HFFc6 (cell line): ENCODE results near the gene ENTREP1. TPM values are rescaled to one million over a fixed set of nuclear protein-coding genes. Genes with fewer than 3 reads are reported as not detected.

Experiments
- DNase-seq: peaks from one replicate; pipeline ENCODE4 v3.0.0-alpha.2; 2018
- H3K27ac Mint-ChIP-seq: 2 replicates; pipeline ENCODE4 v1.8.0; 2020; ENCODE audit warnings: mild to moderate bottlenecking, mixed read lengths
- H3K27me3 Mint-ChIP-seq: 2 replicates; pipeline ENCODE4 v1.8.0; 2021; ENCODE audit warnings: mild to moderate bottlenecking, moderate library complexity, mixed read lengths; ENCODE audit not compliant: insufficient read depth
- H3K36me3 Mint-ChIP-seq: 2 replicates; pipeline ENCODE4 v1.8.0; 2021; ENCODE audit warnings: low read depth, mixed read lengths
- H3K4me1 Mint-ChIP-seq: 2 replicates; pipeline ENCODE4 v1.8.0; 2020; ENCODE audit warnings: low read depth, mixed read lengths
- H3K4me3 Mint-ChIP-seq: 2 replicates; pipeline ENCODE4 v1.8.0; 2020; ENCODE audit warnings: mild to moderate bottlenecking, moderate library complexity, mixed read lengths
- H3K9me3 Mint-ChIP-seq: 2 replicates; pipeline ENCODE4 v1.8.0; 2020; ENCODE audit warnings: mild to moderate bottlenecking, mixed read lengths
- CTCF ChIP-seq: fragments of 200-600 bp; sonication (generic); IDR thresholded peaks from 2 replicates; pipeline ENCODE4 v1.5.0; 2021; ENCODE audit warnings: antibody characterized with exemption, mild to moderate bottlenecking
- total RNA-seq, 6 experiments: library from RNA; stranded (reverse); fragmentation: NEBNext Ultra II Directional; extraction: Animal tissue kit (Norgen Biotek cat#: 25700); gene quantifications; 2 replicates in 1 of 6; 3 replicates in 5 of 6; pipeline ENCODE4 v1.2.3, GENCODE V29; 2021

ENTREP1 gene
- total RNA-seq, 6 experiments from 2014 or later = 0.09 TPM; not detected in 5

DNA sequence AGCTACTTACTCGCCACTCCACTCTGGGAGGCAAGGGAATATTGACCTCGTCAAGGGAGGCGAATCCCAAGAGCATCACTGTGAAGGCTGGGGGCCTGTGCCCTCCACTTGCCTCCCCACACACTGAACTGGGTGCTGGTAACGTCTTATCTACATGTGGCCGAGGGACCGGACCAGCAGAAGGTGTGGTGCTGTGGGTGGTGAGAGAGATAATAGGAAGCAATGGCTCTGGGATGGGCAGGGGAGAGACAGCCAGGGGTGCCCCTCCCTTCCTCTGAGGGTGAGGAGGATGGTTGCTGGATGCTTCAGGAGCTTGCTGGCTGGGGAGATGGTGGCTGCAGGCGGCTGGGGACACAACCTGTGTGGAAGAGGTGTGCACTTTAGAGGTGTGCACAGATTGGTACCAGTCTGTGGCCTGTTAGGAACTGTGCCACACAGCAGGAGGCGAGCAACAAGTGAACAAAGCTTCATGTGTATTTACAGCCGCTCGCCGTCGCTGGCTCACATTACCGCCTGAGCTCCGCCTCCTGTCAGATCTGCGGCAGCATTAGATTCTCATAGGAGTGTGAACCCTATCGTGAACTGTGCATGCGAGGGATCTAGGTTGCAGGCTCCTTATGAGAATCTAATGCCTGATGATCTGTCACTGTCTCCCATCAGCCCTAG, 100.3 kb downstream of the ENTREP1 start:
- peaks cover 4% of the 10 kb centered on the region; the same call in 1 of the 2 replicates for H3K36me3 Mint-ChIP-seq
- peaks cover 8% of the 10 kb centered on the region for H3K27me3 Mint-ChIP-seq
- peaks cover 16% of the 10 kb centered on the region for H3K4me1 Mint-ChIP-seq
- TF ChIP-seq CTCF = no peak
- H3K4me3 Mint-ChIP-seq = no peak overlapping the region
- no peaks in the 10 kb centered on the region for H3K9me3 Mint-ChIP-seq
- H3K27ac Mint-ChIP-seq = no peak overlapping the region
- DNase-seq = no peak

GRCh38 chr9:69427286-69427685, 102.3 kb downstream of the ENTREP1 start:
- no peaks in the 10 kb centered on the region for H3K9me3 Mint-ChIP-seq
- peaks cover 20% of the 10 kb centered on the region for H3K36me3 Mint-ChIP-seq
- no peak for DNase-seq
- peaks cover 2% of the 10 kb centered on the region for H3K27me3 Mint-ChIP-seq
- peaks cover 13% of the 10 kb centered on the region for H3K4me1 Mint-ChIP-seq
- TF ChIP-seq CTCF = no peak
- no peak overlapping the region for H3K27ac Mint-ChIP-seq
- H3K4me3 Mint-ChIP-seq = no peak overlapping the region

- no peaks in the 10 kb centered on the region for H3K9me3 Mint-ChIP-seq
- H3K27me3 Mint-ChIP-seq = peaks cover 2% of the 10 kb centered on the region
- H3K36me3 Mint-ChIP-seq = peaks cover 20% of the 10 kb centered on the region
- TF ChIP-seq CTCF = no peak
- H3K4me1 Mint-ChIP-seq = peaks cover 17% of the 10 kb centered on the region
- no peak for DNase-seq
- H3K27ac Mint-ChIP-seq = no peak overlapping the region
- no peak overlapping the region for H3K4me3 Mint-ChIP-seq
Measured at GRCh38 chr9:69428017-69428785, 103.2 kb downstream of the ENTREP1 start.

DNA sequence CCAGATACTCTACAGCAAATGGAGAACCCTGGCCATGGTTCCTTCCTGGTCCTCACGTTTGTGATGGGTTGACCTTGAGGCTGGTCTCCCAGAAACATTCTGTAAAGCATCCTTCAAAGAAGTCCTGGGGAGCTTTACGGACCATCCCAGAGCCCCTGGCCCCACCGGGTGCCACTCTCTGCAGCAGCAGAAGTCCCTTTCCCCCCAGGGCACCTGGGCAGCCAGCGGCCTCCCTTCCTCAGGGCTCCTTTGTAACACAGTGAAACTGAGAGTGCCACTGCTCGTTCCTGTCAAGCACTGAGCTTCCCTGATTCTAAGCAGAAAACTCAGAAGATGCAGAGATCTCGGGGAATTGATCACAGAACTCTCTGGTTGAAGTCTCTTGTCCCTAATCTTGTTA, 104.3 kb downstream of the ENTREP1 start:
- H3K4me1 Mint-ChIP-seq = peaks cover 26% of the 10 kb centered on the region
- H3K4me3 Mint-ChIP-seq = no peak overlapping the region
- no peak overlapping the region for H3K27ac Mint-ChIP-seq
- no peaks in the 10 kb centered on the region for H3K9me3 Mint-ChIP-seq
- no peak for DNase-seq
- peaks cover 2% of the 10 kb centered on the region for H3K27me3 Mint-ChIP-seq
- TF ChIP-seq CTCF = no peak
- H3K36me3 Mint-ChIP-seq = peaks cover 20% of the 10 kb centered on the region

- no peak for TF ChIP-seq CTCF
- Mint-ChIP-seq H3K9me3 (no peaks in the 10 kb centered on the region), H3K4me1 (peaks cover 26% of the 10 kb centered on the region), H3K36me3 (peaks cover 20% of the 10 kb centered on the region), H3K27me3 (no peaks in the 10 kb centered on the region; the same call in 1 of the 2 replicates), H3K4me3 (no peak overlapping the region), H3K27ac (no peak overlapping the region)
- DNase-seq = no peak
Measured at GRCh38 chr9:69430206-69430605, 105.2 kb downstream of the ENTREP1 start.
